ENCODE data around the gene CHPT1.

DNA sequence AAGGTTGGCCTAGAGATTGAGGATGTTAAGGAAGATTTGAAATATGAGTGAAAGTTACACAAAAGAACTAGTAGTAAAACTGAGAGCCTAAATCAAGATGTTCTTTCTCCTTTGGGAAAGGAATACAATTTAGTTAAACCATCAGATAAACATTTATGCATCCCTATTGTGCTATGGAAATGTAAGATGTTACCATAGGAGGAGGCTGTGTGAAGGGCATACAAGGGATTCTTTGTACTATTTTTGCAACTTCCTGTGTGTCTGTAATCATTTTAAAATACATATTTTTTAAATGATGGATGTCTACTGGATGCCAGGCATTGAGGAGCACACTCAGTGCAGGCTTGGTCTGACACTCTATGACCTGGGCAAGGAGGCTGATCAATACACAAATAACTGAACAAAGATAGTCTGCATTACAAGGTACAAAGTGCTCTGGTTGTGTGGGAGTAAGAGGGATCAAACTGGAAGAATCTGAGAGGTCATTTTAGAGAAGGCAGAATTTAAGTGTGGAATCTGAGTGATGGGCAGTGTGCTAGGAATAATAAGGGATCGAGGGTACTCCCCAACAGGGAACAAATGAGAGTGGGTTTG lies 5.8 kb upstream of the CHPT1 start:
- TF ChIP-seq FOXA1 (IDR thresholded peaks at IDR 0.05), result no peak
- TF ChIP-seq SP1 (IDR thresholded peaks at IDR 0.05), result no peak
- TF ChIP-seq LEF1 (IDR thresholded peaks at IDR 0.05; ENCODE audit: borderline replicate concordance), result no peak
